Upper lobe of right lung (tissue), 1 donor: ENCODE measurements around the gene ARHGEF12. TPM values are rescaled to one million over a fixed set of nuclear protein-coding genes. Genes with fewer than 3 reads are reported as not detected.

ENCODE experiments used
- ATAC-seq: fragments of 200-7000 bp; cut with Tn5 transposase; one replicate; pipeline ENCODE4 v1.9.1; 2020; ENCODE audit warnings: mild to moderate bottlenecking, moderate library complexity
- DNase-seq: peaks from one replicate; pipeline ENCODE4 v3.0.0-alpha.2; 2020
- H3K27ac ChIP-seq: fragments of 200-600 bp; one replicate; pipeline ENCODE4 v1.8.0; 2022
- H3K27me3 ChIP-seq: fragments of 200-600 bp; one replicate; pipeline ENCODE4 v1.8.0; 2022; ENCODE audit warnings: mild to moderate bottlenecking
- H3K36me3 ChIP-seq: fragments of 200-600 bp; one replicate; pipeline ENCODE4 v1.8.0; 2022
- H3K4me1 ChIP-seq: fragments of 200-600 bp; one replicate; pipeline ENCODE4 v1.8.0; 2022
- H3K4me3 ChIP-seq: fragments of 200-600 bp; one replicate; pipeline ENCODE4 v1.8.0; 2022; ENCODE audit warnings: mild to moderate bottlenecking
- H3K9me3 ChIP-seq: fragments of 200-600 bp; one replicate; pipeline ENCODE4 v1.8.0; 2022
- CTCF ChIP-seq: fragments of 200-600 bp; IDR thresholded peaks from one replicate; pipeline ENCODE4 v1.8.0; 2022; ENCODE audit warnings: antibody characterized with exemption
- intact Hi-C: fragments of 100-400 bp; cut with DNase I; formaldehyde crosslinking; loops from one replicate; pipeline ENCODE4 v1.11.0; 2022
- total RNA-seq: library from RNA; stranded (reverse); fragmentation: NEBNext Ultra II Directional; extraction: Animal tissue kit (Norgen Biotek cat#: 25700); gene quantifications from one replicate; pipeline ENCODE4 v1.2.1, GENCODE V29; 2021
- donor health status: DM: no; HTN: yes; CAD: no; lungs with severe emphysema.

The ARHGEF12 gene
- total RNA-seq, 1 donor from 2014 or later = 132 TPM

- ATAC-seq (no peak), DNase-seq (no peak)
- no peaks in the 10 kb centered on the region for H3K27me3 ChIP-seq
- intact Hi-C loops = no loop called here
- peaks cover 30% of the 10 kb centered on the region for H3K4me1 ChIP-seq
- no peaks in the 10 kb centered on the region for H3K9me3 ChIP-seq
- no peak for TF ChIP-seq CTCF
- no peak overlapping the region for H3K4me3 ChIP-seq
- no peaks in the 10 kb centered on the region for H3K36me3 ChIP-seq
- no peak overlapping the region for H3K27ac ChIP-seq
Measured at GRCh38 chr11:120391854-120392253, 55.6 kb downstream of the ARHGEF12 start.

- Histone ChIP-seq H3K36me3 (no peaks in the 10 kb centered on the region), H3K4me1 (peaks cover 25% of the 10 kb centered on the region), H3K4me3 (no peak overlapping the region), H3K27ac (no peak overlapping the region), H3K27me3 (no peaks in the 10 kb centered on the region), H3K9me3 (no peaks in the 10 kb centered on the region)
- intact Hi-C loops = no loop called here
- DNase-seq (no peak), ATAC-seq (no peak)
- no peak for TF ChIP-seq CTCF
Measured at GRCh38 chr11:120392314-120392713, 56.1 kb downstream of the ARHGEF12 start.

GRCh38 chr11:120392793-120393192, 56.6 kb downstream of the ARHGEF12 start:
- H3K4me1 ChIP-seq = peaks cover 21% of the 10 kb centered on the region
- no peak for DNase-seq
- no peaks in the 10 kb centered on the region for H3K27me3 ChIP-seq
- H3K36me3 ChIP-seq = no peaks in the 10 kb centered on the region
- intact Hi-C loops = no loop called here
- no peak overlapping the region for H3K4me3 ChIP-seq
- no peaks in the 10 kb centered on the region for H3K9me3 ChIP-seq
- no peak for TF ChIP-seq CTCF
- no peak overlapping the region for H3K27ac ChIP-seq
- no peak for ATAC-seq

GRCh38 chr11:120394119-120394518, 57.9 kb downstream of the ARHGEF12 start:
- ATAC-seq (no peak), DNase-seq (no peak)
- no peak for TF ChIP-seq CTCF
- H3K9me3 ChIP-seq = no peaks in the 10 kb centered on the region
- H3K27me3 ChIP-seq = no peaks in the 10 kb centered on the region
- H3K36me3 ChIP-seq = no peaks in the 10 kb centered on the region
- H3K4me1 ChIP-seq = peaks cover 17% of the 10 kb centered on the region
- intact Hi-C loops = no loop called here
- H3K27ac ChIP-seq = no peak overlapping the region
- no peak overlapping the region for H3K4me3 ChIP-seq

- no peaks in the 10 kb centered on the region for H3K36me3 ChIP-seq
- TF ChIP-seq CTCF = no peak
- no peak overlapping the region for H3K27ac ChIP-seq
- H3K4me3 ChIP-seq = no peak overlapping the region
- no peak for ATAC-seq
- intact Hi-C loops = no loop called here
- H3K9me3 ChIP-seq = no peaks in the 10 kb centered on the region
- no peaks in the 10 kb centered on the region for H3K27me3 ChIP-seq
- DNase-seq = no peak
- peaks cover 28% of the 10 kb centered on the region for H3K4me1 ChIP-seq
Measured at GRCh38 chr11:120395778-120396177, 59.6 kb downstream of the ARHGEF12 start.

GRCh38 chr11:120398132-120398531, 61.9 kb downstream of the ARHGEF12 start:
- no peak overlapping the region for H3K27ac ChIP-seq
- DNase-seq (no peak), ATAC-seq (no peak)
- H3K27me3 ChIP-seq = no peaks in the 10 kb centered on the region
- H3K9me3 ChIP-seq = no peaks in the 10 kb centered on the region
- intact Hi-C loops = no loop called here
- H3K36me3 ChIP-seq = no peaks in the 10 kb centered on the region
- TF ChIP-seq CTCF = no peak
- no peak overlapping the region for H3K4me3 ChIP-seq
- H3K4me1 ChIP-seq = peaks cover 26% of the 10 kb centered on the region
